Endothelial cell of hepatic sinusoid (primary cell): ENCODE data around the gene ZNF423.

ENCODE experiments used
- in situ Hi-C: cut with HindIII; loops from 2 replicates; pipeline ENCODE4 v1.10.0; 2017; ENCODE audit warnings: low sequenced_read_pairs

Gene ZNF423

DNA sequence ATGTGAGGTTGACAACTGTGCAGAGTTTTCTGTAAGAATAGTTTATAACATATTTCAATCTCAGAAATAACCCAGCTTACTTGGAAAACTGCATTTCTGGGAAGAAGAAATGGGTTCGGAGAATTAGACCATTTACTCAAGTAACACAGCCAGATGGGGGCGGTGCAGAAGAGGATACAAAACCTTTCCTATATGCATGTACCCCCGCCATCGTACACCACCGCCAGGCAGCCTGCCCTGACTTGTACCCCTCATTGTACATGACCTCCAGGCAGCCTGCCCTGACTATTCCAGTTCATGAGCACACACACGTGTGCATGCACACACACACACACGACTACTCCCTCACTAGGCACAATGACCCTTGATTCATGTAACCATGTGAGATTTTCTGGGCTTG lies 328.3 kb downstream of the ZNF423 start:
- in situ Hi-C loops: no loop called here

DNA sequence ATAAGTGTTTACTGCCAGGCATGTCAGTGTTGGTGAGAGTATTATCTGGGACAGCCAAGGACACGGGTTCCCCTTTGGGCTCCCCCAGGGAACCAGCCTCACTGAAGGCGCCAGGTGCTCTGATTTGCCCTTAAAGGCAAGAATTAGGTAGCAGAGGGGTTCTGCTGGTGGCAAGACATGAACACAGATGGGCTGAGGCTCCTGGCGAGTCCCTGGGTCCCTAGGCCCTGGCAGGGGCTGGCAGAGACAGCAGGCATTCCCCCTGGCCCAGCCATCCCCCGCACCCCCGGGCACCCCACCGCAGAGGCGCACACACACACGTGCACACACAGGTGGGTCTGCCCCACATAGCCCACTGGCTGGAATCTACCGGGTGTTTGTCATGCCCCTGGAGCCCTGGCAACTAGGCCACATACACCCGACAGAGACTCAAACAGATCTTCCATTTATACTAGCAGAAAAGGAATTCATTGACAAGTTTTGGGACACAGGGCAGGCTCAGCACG lies 329.0 kb downstream of the ZNF423 start:
- in situ Hi-C loops: no loop called here

DNA sequence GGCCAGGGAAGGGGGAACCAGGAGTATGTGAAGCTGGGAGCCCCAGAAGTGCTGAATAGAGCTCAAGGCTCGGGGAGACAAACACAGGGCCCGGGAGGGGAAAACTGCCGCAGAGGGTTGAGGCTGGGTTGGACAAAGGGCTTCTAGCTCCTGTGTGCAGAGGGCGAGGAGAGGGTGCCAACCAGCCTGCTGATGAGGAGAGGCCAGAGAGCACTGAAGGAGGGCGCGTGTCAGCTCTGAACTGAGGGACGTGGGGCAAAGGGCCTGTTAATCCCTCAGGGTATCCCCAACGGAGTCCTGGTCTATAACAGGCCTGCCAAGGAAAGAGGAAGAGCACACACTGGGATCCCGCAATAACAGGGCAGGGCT lies 331.0 kb downstream of the ZNF423 start:
- in situ Hi-C loops: loop anchor here (5.0 to 25.0 kb wide), 3 partner anchors 77 to 362 kb away; no protein-coding TSS in a partner anchor

DNA sequence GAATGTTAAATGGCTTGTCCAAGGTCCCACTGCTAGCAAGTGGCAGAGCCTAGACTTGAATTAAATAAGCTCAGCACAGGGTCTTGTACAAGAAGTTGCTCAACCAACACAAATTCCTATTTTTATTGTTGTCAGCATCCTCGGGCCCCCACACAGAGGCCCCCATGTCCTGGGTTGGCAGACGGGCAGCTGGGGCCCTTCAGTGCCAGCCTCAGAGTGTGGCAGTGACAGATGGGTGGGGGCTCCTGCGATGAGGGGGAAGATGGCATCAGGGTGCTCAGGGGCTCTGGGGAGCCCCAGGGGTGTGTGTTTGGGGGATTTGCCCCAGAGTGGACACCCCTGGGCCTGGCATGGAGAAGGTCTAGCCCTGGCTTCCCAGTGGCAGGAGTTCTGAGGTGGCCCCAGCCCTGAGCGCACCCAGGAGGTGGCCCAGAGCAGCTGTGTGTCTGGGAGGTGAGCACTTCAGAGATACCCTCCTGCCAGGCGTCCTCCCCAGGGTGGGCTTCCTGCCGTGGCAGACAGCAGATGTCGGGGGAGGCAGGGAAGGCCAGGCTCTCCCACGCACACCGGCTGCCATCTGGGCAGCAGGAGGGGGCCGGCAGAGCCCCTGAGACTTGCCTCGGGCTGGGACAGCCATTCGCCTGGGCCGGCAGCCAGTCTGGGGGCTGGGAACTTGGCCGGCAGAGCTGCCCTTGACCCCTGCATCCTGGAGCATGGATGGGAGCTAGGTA lies 331.5 kb downstream of the ZNF423 start:
- in situ Hi-C loops: loop anchor here (5.0 to 25.0 kb wide), 3 partner anchors 78 to 363 kb away; no protein-coding TSS in a partner anchor

DNA sequence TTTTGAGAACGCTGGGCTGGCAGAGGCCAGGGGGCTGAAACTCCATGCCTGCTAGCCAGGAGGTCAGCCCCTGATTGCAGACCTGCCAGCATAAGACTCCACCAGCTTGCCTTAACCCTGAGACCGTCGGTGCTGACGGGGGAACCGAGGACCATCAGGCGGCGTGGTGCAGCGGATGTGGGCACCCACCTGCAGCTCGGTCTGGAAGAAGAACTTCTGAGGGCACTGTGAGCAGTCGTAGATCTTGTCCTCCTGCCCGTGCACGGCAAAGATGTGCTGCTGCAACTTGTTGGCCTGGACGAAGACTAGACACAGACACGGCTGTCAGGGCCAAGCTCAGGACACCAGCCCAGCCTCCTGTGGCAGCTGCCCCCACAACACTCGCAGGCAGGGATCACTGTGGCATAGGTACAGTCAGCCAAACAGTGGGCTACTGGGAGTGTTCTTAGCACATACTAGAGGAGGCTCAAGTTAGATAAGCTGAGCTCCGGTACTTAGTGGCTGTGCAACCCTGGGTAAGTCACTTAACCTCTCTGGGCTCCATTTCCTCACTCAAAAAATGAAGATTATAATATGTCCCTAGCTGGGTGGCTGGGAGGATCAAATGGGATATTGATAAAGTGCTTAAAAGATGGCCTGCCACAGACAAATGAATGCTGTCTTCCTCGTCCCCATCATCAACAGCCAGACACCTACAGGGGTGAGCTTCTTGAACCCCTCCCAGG lies 332.3 kb downstream of the ZNF423 start:
- in situ Hi-C loops: loop anchor here (5.0 to 25.0 kb wide), 3 partner anchors 79 to 364 kb away; no protein-coding TSS in a partner anchor

DNA sequence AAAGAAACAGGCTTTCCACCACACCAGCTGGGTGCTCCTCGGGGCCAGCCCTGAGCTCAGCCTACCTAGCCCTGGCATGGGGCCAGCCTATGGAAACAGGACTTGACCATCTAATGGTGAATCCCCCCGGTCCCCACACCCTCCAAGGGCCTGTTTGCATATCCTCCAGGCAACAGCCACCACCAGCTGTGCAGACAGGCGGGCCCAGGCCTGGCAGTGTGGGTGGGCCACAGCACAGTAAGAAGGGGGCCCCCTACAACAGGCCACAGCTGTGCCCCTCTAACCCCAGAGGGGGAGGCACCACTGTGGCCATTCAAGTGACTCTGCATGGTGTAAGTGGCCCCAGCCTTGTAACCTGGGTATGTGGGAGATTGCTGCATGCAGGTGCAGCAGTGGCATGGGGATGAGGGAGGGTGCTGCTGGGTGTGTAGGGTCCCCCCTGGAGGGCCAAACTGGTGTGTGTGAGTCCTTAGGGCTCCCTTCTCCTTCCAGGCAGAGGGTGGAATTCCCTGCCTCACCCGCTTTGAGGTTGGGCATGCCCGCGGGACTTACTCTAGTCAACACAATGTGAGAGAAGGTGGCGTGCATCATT lies 334.1 kb downstream of the ZNF423 start:
- in situ Hi-C loops: loop anchor here (5.0 to 25.0 kb wide), 3 partner anchors 80 to 365 kb away; no protein-coding TSS in a partner anchor

DNA sequence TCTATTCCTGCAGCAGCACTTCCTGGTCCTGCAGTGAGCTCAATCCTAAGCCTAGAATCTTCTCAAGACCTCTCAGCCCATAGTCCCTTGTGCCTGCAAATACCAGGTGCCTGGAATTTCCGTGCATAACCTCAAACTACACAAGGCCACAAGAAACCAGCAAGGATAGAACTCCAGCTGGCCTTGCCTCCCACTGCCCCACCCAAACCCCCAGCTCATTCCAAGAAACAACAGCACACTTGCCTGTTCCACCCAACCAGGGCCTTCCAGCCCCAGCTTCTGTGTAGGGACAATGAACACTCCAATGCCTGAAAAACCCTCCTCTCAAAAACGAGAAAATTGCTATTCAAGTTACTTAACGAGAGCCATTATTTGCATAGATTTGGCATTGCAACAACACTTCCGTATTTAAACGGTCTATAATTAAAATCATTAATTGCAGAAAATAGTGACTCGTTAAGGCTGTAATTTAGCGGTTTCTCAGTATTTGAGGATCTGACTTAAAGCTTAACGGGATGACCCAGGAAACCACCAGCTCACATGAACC lies 335.3 kb downstream of the ZNF423 start:
- in situ Hi-C loops: loop anchor here (5.0 to 25.0 kb wide), 3 partner anchors 82 to 367 kb away; no protein-coding TSS in a partner anchor

DNA sequence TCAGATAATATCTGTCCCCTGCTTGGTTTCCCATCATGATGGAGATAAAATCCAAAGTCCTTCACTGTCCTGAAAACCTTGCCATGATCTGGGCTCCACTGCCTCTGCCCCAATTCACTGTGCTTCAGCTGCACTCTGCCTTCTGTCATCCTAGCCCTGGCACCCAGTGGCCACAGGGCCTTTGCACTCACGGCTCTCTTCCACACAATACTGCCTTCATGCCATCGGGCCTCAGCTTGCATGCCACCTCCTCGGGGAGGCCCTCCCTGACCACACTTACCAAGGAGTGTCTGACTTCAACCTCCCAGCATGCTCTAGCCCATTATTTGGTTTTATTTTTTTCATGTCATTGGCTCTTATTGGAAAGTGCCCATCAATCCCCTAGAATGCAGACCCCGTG lies 336.2 kb downstream of the ZNF423 start:
- in situ Hi-C loops: loop anchor here (5.0 to 25.0 kb wide), 4 partner anchors 33 to 368 kb away; no protein-coding TSS in a partner anchor

DNA sequence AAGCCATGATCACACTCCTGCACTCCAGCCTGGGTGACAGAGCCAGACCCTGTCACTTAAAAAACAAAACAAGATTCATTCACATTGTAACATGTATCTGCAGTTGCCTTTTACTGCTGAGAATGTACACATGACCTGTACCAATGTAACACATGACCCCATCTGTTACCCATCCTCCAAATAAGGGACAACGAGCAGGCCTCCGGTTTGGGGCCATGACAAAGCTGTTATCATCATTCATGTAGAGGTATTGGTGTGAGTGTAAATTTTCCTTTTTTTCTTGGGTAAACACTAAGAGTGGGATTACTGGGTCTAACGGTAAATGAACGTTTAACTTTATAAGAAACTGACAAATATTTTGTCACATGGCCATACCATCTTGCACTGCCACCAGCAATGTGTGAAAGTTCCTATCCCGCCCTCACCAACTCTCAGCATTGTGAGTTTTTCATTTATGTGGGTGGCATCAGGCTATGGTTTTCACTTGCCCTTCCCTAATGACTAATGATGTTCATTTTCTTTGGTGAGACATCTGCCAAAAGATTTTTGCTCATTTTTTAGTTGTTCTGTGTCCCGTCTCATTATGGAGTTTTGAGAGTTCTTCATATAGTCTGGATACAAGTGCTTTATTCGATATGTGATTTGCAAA lies 336.8 kb downstream of the ZNF423 start:
- in situ Hi-C loops: loop anchor here (5.0 to 25.0 kb wide), 3 partner anchors 33 to 368 kb away; no protein-coding TSS in a partner anchor

DNA sequence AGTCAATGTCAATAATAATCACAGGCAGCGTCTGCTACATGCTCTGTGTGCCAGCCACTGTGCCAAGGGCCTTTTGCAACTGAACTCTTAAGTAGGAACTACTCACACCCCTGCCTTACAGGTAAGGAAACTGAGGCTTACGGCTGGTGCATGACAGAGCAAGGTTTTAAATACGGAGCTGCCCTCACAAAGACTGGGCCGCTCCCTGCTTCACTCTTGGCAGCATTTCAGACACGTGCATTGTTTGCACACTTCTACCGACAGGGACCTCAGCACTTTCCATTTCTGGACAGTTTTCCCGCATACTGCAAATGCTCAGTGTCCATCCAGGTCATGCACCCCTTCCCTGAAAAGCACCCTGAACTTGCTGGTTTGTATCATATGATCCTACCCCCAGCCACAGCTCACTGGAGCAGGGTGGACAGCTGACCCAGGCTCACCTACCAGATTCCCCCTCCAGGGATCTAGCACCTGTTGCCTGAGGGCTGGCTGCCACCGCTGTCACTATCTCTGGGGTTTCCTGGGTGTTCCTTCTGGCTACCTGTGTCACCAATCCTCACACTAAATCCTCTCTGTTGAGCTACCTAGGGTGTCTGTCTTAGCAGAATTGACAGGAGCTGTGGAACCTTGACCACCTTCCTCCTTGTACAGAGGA lies 339.4 kb downstream of the ZNF423 start:
- in situ Hi-C loops: loop anchor here (5.0 to 25.0 kb wide), 3 partner anchors 36 to 371 kb away; no protein-coding TSS in a partner anchor

DNA sequence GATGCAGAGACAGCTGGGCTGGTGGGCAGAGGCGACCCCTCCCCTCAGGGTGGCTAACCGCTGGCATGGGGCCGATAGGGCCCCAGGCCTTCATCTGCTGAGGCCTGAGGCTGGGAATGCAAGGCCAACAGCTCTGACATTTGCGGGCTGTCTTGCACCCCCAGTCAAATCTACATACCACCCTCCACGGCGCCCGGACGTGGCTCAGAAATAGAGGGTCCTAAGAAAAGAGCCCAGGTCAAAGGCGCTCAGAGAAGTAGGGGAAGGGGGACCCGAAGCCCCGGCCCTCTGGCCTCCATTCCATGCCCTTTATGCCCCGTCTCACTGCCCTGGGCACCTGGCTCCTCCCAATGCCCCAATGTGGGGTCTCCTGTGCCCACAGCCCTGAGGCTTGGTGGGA lies 340.1 kb downstream of the ZNF423 start:
- in situ Hi-C loops: loop anchor here (5.0 to 25.0 kb wide), 3 partner anchors 36 to 371 kb away; no protein-coding TSS in a partner anchor

DNA sequence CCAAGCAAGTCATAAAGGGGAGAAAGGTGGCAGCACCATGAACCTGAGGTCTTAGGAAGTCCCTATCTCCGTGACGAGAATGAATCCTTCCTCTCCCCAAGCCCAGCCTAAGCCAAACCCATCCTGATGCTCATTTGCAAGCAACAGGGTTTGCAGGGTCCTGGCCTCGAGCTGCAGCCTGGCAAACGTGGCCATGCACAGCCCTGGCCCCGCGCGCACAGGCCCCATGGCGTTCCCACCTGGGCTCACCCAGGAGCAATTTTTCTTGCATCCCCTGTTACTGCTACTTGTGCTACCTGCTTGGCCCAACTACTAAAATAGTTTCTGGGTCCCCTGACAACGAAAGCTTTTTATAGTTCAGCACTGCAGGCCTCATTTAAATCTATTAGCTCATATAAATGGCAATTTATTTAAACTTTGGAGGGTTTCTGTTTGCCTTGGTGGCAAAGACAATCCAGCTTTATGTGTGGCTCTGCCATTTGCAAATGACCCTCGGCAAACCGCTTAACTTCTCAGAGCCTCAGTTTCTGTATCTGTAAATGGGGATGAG lies 340.8 kb downstream of the ZNF423 start:
- in situ Hi-C loops: loop anchor here (5.0 to 25.0 kb wide), 3 partner anchors 37 to 372 kb away; no protein-coding TSS in a partner anchor

DNA sequence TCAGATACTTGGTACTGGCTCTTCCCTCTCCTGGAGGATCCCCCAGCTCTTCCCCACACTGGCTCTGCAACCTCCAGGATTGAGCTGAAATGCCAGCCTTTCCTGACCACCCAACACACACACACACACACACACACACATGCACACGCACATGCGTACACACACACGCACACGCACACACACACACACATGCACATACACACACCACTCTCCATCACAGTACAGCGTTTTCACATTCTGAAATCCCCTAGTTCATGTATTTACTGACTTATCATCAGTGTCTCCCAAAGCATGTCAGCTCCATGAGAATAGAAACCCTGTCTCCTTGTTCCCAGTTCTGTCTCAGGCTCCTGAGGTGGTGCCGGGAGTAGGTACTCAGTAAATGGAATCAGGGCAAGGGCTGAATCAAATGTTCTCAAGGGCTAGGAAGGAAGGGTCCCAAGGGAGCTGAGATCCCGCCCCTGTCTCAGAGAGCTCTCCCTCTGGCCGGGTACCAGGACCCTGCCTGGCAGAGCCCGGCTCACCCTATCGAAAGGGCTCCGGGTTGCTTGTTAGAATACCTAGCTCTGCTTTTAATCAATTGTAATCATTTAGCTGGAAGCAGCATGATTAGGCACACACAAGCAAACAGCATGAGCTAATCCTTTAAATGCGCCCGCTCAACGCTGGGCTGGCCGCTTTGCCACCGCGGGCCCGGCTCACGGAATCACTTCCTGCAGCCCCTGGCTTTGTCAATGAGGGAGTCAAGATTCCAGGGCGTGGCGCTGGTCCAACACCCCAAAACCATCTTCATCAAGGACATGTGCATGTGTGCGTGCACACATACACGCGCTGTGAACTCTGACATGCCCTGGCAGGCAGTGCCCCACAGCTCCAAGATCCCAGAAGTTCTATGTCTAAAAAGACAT lies 341.6 kb downstream of the ZNF423 start:
- in situ Hi-C loops: loop anchor here (25.0 kb wide), 2 partner anchors 102 to 373 kb away; no protein-coding TSS in a partner anchor

DNA sequence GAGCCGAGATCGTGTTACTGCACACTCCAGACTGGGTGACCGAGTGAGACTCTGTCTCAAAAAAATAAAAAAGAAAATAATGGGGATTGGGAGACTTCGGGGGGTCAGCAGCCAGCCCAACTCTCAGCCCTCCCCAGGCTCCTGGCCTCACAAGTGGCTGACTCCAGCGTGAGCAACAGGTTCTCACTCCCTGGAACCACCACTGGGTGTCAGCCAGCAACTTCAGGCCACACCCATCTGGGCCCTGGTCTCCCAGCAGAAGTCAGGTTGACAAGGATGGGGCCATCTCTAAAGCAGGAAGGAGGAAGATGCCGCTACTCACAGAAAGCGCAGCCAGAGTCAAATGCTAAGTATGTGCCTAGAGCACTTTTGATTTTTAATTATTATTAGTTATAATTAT lies 342.9 kb downstream of the ZNF423 start:
- in situ Hi-C loops: loop anchor here (25.0 kb wide), 2 partner anchors 101 to 374 kb away; no protein-coding TSS in a partner anchor

DNA sequence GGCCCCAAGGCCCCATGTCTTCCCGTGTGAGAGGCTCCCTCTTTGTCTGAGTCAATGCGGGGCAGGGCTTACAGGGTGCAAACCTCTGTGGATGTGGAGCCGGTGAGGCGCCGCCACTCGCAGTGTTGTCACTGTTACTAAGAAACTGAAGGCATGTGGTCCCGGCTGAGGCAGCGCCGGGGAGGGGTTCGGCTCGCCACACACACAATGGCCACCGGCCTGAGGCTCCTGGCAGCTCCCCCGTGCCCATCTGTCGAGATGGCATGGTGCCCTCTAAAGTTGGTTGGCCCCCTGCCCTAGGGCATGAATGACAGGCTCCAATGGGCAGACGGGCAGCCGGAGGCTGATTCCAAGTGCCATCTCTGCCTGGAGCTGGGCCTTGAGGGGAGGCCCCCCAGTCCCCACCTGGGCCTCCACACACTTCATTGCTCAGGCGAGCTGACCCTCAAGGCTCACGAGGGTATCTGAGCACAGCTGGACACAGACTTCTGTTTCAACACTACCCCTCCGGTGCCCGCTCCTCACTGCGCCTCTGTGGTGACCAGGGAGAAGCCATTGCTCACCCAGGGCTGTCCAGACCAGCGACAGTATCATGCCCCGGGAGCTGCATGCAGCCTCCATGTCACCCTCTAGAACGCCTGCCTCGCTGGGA lies 345.1 kb downstream of the ZNF423 start:
- in situ Hi-C loops: loop anchor here (25.0 kb wide), 2 partner anchors 98 to 377 kb away; no protein-coding TSS in a partner anchor

DNA sequence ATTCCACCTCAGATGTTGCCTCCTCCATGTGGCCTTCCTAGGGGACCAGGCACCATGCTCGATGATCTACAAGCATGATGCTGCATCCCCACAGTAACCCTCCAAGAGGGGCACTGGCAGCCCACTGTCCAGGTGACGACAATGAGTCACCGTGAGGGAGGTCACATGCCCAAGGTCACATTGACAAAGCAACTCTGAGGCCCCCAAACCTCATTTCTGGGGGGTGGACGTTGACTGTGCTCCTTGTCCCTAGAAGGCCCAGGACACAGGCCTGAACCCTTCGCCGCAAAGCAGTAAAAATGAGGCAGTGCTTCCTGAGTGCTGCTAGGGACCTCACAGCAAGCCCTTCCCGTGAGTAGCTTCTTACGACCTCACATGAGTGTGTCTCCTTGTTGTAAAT lies 345.8 kb downstream of the ZNF423 start:
- in situ Hi-C loops: loop anchor here (25.0 kb wide), 2 partner anchors 98 to 377 kb away; no protein-coding TSS in a partner anchor
